Erythroblast (primary cell): ENCODE data around the gene TSPAN10.
"Not testable (repeated sequence)": the region's sequence is repeated elsewhere in the genome, so short reads cannot be mapped to it uniquely, and the experiment has no call there.

Experiments used
- DNase-seq, 2 experiments: peaks; one replicate each; lab custom pipeline; 2025; lab: John Stamatoyannopoulos, UW
- GATA1 ChIP-seq: IDR thresholded peaks from 2 replicates; pipeline ENCODE4 v1.6.1; 2011; ENCODE audit warnings: low read depth, mild to moderate bottlenecking, control low read depth, low read length, moderate library complexity
- POLR2A ChIP-seq: IDR thresholded peaks from 2 replicates; pipeline ENCODE4 v1.6.1; 2011; ENCODE audit warnings: mild to moderate bottlenecking, low read length

Gene TSPAN10

GRCh38 chr17:81612172-81612970 is 24.6 kb upstream of the TSPAN10 start:
- no peak for DNase-seq
- TF ChIP-seq GATA1 (no peak), POLR2A (no peak)

- no peak for TF ChIP-seq POLR2A
- DNase-seq, result no peak
Observed at GRCh38 chr17:81615401-81615930, 21.5 kb upstream of the TSPAN10 start.

GRCh38 chr17:81616877-81617276 is 20.1 kb upstream of the TSPAN10 start:
- DNase-seq, result no peak
- no peak for TF ChIP-seq POLR2A
- TF ChIP-seq GATA1, result no peak

- not testable (repeated sequence) for DNase-seq
Observed at GRCh38 chr17:81618307-81618706, 18.7 kb upstream of the TSPAN10 start.

- no peak for DNase-seq
Observed at GRCh38 chr17:81621494-81622130, 15.4 kb upstream of the TSPAN10 start.

GRCh38 chr17:81630274-81630673 is 6.7 kb upstream of the TSPAN10 start:
- TF ChIP-seq GATA1, result no peak
- no peak for TF ChIP-seq POLR2A
- DNase-seq, result no peak

More at GRCh38 chr17:81621494-81622130, 15.4 kb upstream of the TSPAN10 start:
- TF ChIP-seq POLR2A (no peak), GATA1 (no peak)

- DNase-seq, result no peak
- no peak for TF ChIP-seq GATA1
- no peak for TF ChIP-seq POLR2A
Observed at GRCh38 chr17:81631482-81631881, 5.5 kb upstream of the TSPAN10 start.

GRCh38 chr17:81635431-81635830 is 1.6 kb upstream of the TSPAN10 start:
- TF ChIP-seq POLR2A (no peak), GATA1 (no peak)
- no peak for DNase-seq

GRCh38 chr17:81635973-81636504 is 957 bp upstream of the TSPAN10 start:
- DNase-seq, result peak; percentile 61 to 75
- TF ChIP-seq POLR2A (no peak), GATA1 (no peak)

- peak; percentile 43 to 64 for DNase-seq
- TF ChIP-seq GATA1, result no peak
- TF ChIP-seq POLR2A, result no peak
Observed at GRCh38 chr17:81638683-81639082, 1.7 kb downstream of the TSPAN10 start.

GRCh38 chr17:81640011-81640410 is 3.0 kb downstream of the TSPAN10 start:
- no peak for DNase-seq
- TF ChIP-seq POLR2A, result no peak
- TF ChIP-seq GATA1, result no peak

- TF ChIP-seq GATA1 (no peak), POLR2A (no peak)
- DNase-seq, result peak in 1 of 2 experiments; percentile 28
Observed at GRCh38 chr17:81641825-81642489, 5.0 kb downstream of the TSPAN10 start.

GRCh38 chr17:81644496-81644895 is 7.5 kb downstream of the TSPAN10 start:
- DNase-seq, result no peak
- TF ChIP-seq POLR2A, result no peak
- no peak for TF ChIP-seq GATA1
